Ascending aorta (tissue), 2 donors: ENCODE measurements around the gene SULT1A1. TPM values are rescaled to one million over a fixed set of nuclear protein-coding genes. Genes with fewer than 3 reads are reported as not detected.

ENCODE experiments used
- DNase-seq, 2 donors: peaks; one replicate each; pipeline ENCODE4 v3.0.0-alpha.2; 2019; ENCODE audit warnings: low spot score in 2 of 2
- H3K27ac ChIP-seq, 2 donors: fragments of 200-600 bp; sonication (generic); one replicate each; pipeline ENCODE4 v1.5.1; 2016 to 2017; ENCODE audit warnings: mild to moderate bottlenecking in 1 of 2
- H3K27me3 ChIP-seq: fragments of 200-600 bp; sonication (generic); one replicate; pipeline ENCODE4 v1.5.1; 2017
- H3K36me3 ChIP-seq, 2 donors: fragments of 200-600 bp; sonication (generic); one replicate each; pipeline ENCODE4 v1.5.1; 2016
- H3K4me1 ChIP-seq, 2 donors: fragments of 200-600 bp; sonication (generic); one replicate each; pipeline ENCODE4 v1.5.1; 2016 to 2017; ENCODE audit warnings: mild to moderate bottlenecking in 1 of 2
- H3K4me3 ChIP-seq, 2 donors: fragments of 200-600 bp; sonication (generic); one replicate each; pipeline ENCODE4 v1.5.1; 2016 to 2017; ENCODE audit warnings: mild to moderate bottlenecking in 1 of 2
- H3K9me3 ChIP-seq, 2 donors: fragments of 200-600 bp; sonication (generic); one replicate each; pipeline ENCODE4 v1.5.1; 2016
- CTCF ChIP-seq, 3 experiments: fragments of 200-600 bp in 2 of 3; fragments of 450-650 bp in 1 of 3; sonication (generic) in 2 of 3; IDR thresholded peaks; one replicate each; pipeline ENCODE4 v1.5.1; 2016 to 2019; ENCODE audit warnings: antibody characterized with exemption in 3 of 3, mild to moderate bottlenecking in 1 of 3, moderate library complexity in 1 of 3
- intact Hi-C: fragments of 100-400 bp; cut with DNase I; formaldehyde crosslinking; loops from one replicate; pipeline ENCODE4 v1.15.1; 2023
- total RNA-seq: library from RNA; depleted of rRNA; stranded (reverse); fragments of >200 nt; gene quantifications from one replicate; pipeline ENCODE4 v1.1.0, GENCODE V29; 2016

Gene SULT1A1
- total RNA-seq, 1 donor from 2014 or later, result 46.2 TPM

- H3K4me1 ChIP-seq, result no peaks in the 10 kb centered on the region
- no peak overlapping the region for H3K27ac ChIP-seq
- H3K36me3 ChIP-seq, result peaks cover 33 to 52% of the 10 kb centered on the region in 2 donors
- no peaks in the 10 kb centered on the region for H3K9me3 ChIP-seq
- H3K4me3 ChIP-seq, result no peak overlapping the region
- no peak for TF ChIP-seq CTCF (IDR thresholded peaks at IDR 0.05)
- no peaks in the 10 kb centered on the region for H3K27me3 ChIP-seq
- DNase-seq, result no peak
- intact Hi-C loops, result no loop called here
These were observed 18.5 kb downstream of the SULT1A1 start for GRCh38 chr16:28591355-28591754.

GRCh38 chr16:28590384-28591340 is 19.2 kb downstream of the SULT1A1 start:
- no peak for DNase-seq
- peaks cover 40 to 59% of the 10 kb centered on the region in 2 donors for H3K36me3 ChIP-seq
- H3K27me3 ChIP-seq, result no peaks in the 10 kb centered on the region

GRCh38 chr16:28589930-28590329 is 19.9 kb downstream of the SULT1A1 start:
- Histone ChIP-seq H3K36me3 (peaks cover 47 to 66% of the 10 kb centered on the region in 2 donors), H3K27me3 (no peaks in the 10 kb centered on the region), H3K9me3 (no peaks in the 10 kb centered on the region), H3K27ac (no peak overlapping the region), H3K4me1 (no peaks in the 10 kb centered on the region), H3K4me3 (no peak overlapping the region)
- no peak for TF ChIP-seq CTCF (IDR thresholded peaks at IDR 0.05)
- intact Hi-C loops, result no loop called here
- no peak for DNase-seq

More at GRCh38 chr16:28590384-28591340, 19.2 kb downstream of the SULT1A1 start:
- no peak for TF ChIP-seq CTCF (IDR thresholded peaks at IDR 0.05)
- no peak overlapping the region for H3K27ac ChIP-seq
- intact Hi-C loops, result no loop called here
- no peaks in the 10 kb centered on the region for H3K9me3 ChIP-seq
- H3K4me1 ChIP-seq, result no peaks in the 10 kb centered on the region
- no peak overlapping the region for H3K4me3 ChIP-seq

GRCh38 chr16:28589069-28589468 is 20.8 kb downstream of the SULT1A1 start:
- H3K4me3 ChIP-seq, result no peak overlapping the region
- no peaks in the 10 kb centered on the region for H3K27me3 ChIP-seq
- peaks cover 50 to 71% of the 10 kb centered on the region in 2 donors for H3K36me3 ChIP-seq
- intact Hi-C loops, result no loop called here
- H3K9me3 ChIP-seq, result no peaks in the 10 kb centered on the region
- no peak overlapping the region for H3K27ac ChIP-seq
- no peak for DNase-seq
- no peaks in the 10 kb centered on the region for H3K4me1 ChIP-seq
- TF ChIP-seq CTCF (IDR thresholded peaks at IDR 0.05), result no peak

- Histone ChIP-seq H3K9me3 (no peaks in the 10 kb centered on the region), H3K27me3 (no peaks in the 10 kb centered on the region), H3K27ac (no peak overlapping the region), H3K4me1 (no peaks in the 10 kb centered on the region), H3K4me3 (no peak overlapping the region), H3K36me3 (peaks cover 62 to 86% of the 10 kb centered on the region in 2 donors)
- DNase-seq, result no peak
- no peak for TF ChIP-seq CTCF (IDR thresholded peaks at IDR 0.05)
- intact Hi-C loops, result no loop called here
These were observed 22.5 kb downstream of the SULT1A1 start for GRCh38 chr16:28587386-28587785.
